DOHH2 (cell line): ENCODE measurements around the gene INPP5F.

ENCODE experiments used
- H3F3A ChIP-seq: fragments of 200-600 bp; sonication (generic), shearing (Covaris generic); 2 replicates; pipeline ENCODE4 v1.6.0; 2016; ENCODE audit warnings: antibody characterized with exemption, mild to moderate bottlenecking; ENCODE audit not compliant: control insufficient read depth, insufficient read depth
- H3K27ac ChIP-seq: fragments of 200-600 bp; sonication (generic); 2 replicates; pipeline ENCODE4 v1.5.1; 2014; ENCODE audit warnings: low read depth, mild to moderate bottlenecking, low read length, moderate library complexity
- H3K27me3 ChIP-seq: fragments of 200-600 bp; sonication (generic); 2 replicates; pipeline ENCODE4 v1.6.1; 2014; ENCODE audit warnings: mild to moderate bottlenecking, low read length, mixed read lengths; ENCODE audit not compliant: control insufficient read depth
- H3K36me3 ChIP-seq: fragments of 200-600 bp; sonication (generic); 2 replicates; pipeline ENCODE4 v1.6.1; 2014; ENCODE audit warnings: mild to moderate bottlenecking, low read length, moderate library complexity, mixed read lengths; ENCODE audit not compliant: control insufficient read depth
- H3K4me1 ChIP-seq: fragments of 200-600 bp; sonication (generic); 2 replicates; pipeline ENCODE4 v1.6.1; 2014; ENCODE audit warnings: mild to moderate bottlenecking, low read length, mixed read lengths; ENCODE audit not compliant: control insufficient read depth
- H3K4me2 ChIP-seq: fragments of 200-600 bp; sonication (generic); 2 replicates; pipeline ENCODE4 v1.6.0; 2014; ENCODE audit warnings: mild to moderate bottlenecking, low read length, moderate library complexity
- H3K4me3 ChIP-seq: fragments of 200-600 bp; sonication (generic); 2 replicates; pipeline ENCODE4 v1.5.1; 2014; ENCODE audit warnings: mild to moderate bottlenecking, low read length, mixed read lengths
- H3K79me2 ChIP-seq: fragments of 200-600 bp; sonication (generic); 2 replicates; pipeline ENCODE4 v1.6.1; 2014; ENCODE audit warnings: mild to moderate bottlenecking, low read length, mixed read lengths; ENCODE audit not compliant: control insufficient read depth
- H3K9me2 ChIP-seq: fragments of 200-600 bp; sonication (generic); replicated peaks from 2 replicates; pipeline ENCODE4 v1.6.1; 2014; ENCODE audit warnings: mild to moderate bottlenecking, low read length, mixed read lengths; ENCODE audit not compliant: control insufficient read depth
- H3K9me3 ChIP-seq: fragments of 200-600 bp; sonication (generic); 2 replicates; pipeline ENCODE4 v1.6.1; 2014; ENCODE audit warnings: antibody characterized with exemption, low read length, mixed read lengths; ENCODE audit not compliant: control insufficient read depth, insufficient read depth
- H4K20me1 ChIP-seq: fragments of 200-600 bp; sonication (generic); 2 replicates; pipeline ENCODE4 v1.6.0; 2014; ENCODE audit warnings: low read depth, mild to moderate bottlenecking, antibody characterized with exemption, low read length, moderate library complexity; ENCODE audit not compliant: control insufficient read depth, insufficient read depth
- EZH2phosphoT487 ChIP-seq: fragments of 200-600 bp; sonication (generic); IDR thresholded peaks from 2 replicates; pipeline ENCODE4 v1.6.1; 2017; ENCODE audit warnings: borderline replicate concordance, mild to moderate bottlenecking, antibody characterized with exemption, low read length, moderate library complexity, mixed read lengths
- TF ChIP-seq, protein P1 (sequence below): fragments of 200-600 bp; sonication (generic); IDR thresholded peaks from one replicate; pipeline ENCODE4 v1.5.1; 2014; ENCODE audit warnings: antibody characterized with exemption, mild to moderate bottlenecking, low read depth, low read length; ENCODE audit not compliant: poor library complexity, severe bottlenecking

Gene INPP5F

DNA sequence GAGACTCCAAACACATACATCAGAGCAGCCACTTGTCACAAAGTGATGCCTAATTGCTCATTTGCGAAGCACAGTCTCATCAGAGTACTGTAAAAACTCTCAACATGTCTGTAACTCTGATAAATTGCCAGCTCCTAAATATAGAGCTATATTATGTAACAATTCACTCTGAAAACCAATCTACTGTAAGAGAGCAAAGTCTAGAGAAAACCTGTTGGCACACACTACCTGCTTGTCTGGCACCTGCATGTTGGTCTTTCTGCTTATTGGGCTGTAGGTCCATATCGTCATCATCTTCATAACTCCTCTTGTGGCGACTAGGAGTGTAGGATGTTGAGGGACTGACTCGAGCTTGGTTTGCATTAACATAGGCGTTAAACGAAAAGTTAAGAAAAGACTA, 127.0 kb downstream of the INPP5F start:
- H3K9me3 ChIP-seq: no peaks in the 10 kb centered on the region
- H4K20me1 ChIP-seq: no peaks in the 10 kb centered on the region
- no peaks in the 10 kb centered on the region for H3K9me2 ChIP-seq
- TF ChIP-seq, protein P1, sequence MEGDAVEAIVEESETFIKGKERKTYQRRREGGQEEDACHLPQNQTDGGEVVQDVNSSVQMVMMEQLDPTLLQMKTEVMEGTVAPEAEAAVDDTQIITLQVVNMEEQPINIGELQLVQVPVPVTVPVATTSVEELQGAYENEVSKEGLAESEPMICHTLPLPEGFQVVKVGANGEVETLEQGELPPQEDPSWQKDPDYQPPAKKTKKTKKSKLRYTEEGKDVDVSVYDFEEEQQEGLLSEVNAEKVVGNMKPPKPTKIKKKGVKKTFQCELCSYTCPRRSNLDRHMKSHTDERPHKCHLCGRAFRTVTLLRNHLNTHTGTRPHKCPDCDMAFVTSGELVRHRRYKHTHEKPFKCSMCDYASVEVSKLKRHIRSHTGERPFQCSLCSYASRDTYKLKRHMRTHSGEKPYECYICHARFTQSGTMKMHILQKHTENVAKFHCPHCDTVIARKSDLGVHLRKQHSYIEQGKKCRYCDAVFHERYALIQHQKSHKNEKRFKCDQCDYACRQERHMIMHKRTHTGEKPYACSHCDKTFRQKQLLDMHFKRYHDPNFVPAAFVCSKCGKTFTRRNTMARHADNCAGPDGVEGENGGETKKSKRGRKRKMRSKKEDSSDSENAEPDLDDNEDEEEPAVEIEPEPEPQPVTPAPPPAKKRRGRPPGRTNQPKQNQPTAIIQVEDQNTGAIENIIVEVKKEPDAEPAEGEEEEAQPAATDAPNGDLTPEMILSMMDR: no peak
- no peak for TF ChIP-seq EZH2phosphoT487
- H3K27me3 ChIP-seq: no peaks in the 10 kb centered on the region
- H3K79me2 ChIP-seq: peaks cover 13% of the 10 kb centered on the region
- no peak overlapping the region for H3K4me3 ChIP-seq
- no peak overlapping the region for H3K27ac ChIP-seq
- H3K4me2 ChIP-seq: no peak overlapping the region
- H3K4me1 ChIP-seq: no peaks in the 10 kb centered on the region
- H3K36me3 ChIP-seq: peaks cover 82% of the 10 kb centered on the region
- 0 out of 2 replicates have a peak, but pooled peaks cover 2% of the 10 kb centered on the region for H3F3A ChIP-seq

DNA sequence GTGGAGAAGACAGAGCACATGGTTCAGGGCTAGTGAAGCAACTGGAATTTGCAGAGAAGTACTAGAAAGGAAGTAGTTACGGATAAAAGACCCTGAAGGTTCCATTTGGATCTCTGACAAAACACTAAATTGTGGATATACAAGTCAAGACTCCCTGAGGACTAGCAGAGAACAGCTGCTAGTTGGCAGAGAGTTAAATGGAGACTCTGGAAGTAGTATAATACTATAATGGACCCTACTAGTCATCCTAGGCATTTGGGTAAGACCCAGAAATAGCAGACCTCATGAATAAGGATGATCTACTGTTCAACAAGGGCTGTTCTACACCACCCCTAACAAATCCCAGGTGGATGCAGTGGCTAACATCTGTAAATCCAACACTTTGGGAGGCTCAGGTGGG, 127.7 kb downstream of the INPP5F start:
- H3K27ac ChIP-seq: no peak overlapping the region
- no peak overlapping the region for H3K4me3 ChIP-seq
- no peaks in the 10 kb centered on the region for H3F3A ChIP-seq
- peaks cover 20% of the 10 kb centered on the region for H3K79me2 ChIP-seq
- H3K9me2 ChIP-seq: no peaks in the 10 kb centered on the region
- no peaks in the 10 kb centered on the region for H3K9me3 ChIP-seq
- peaks cover 4% of the 10 kb centered on the region; the same call in 1 of the 2 replicates for H4K20me1 ChIP-seq
- H3K4me1 ChIP-seq: no peaks in the 10 kb centered on the region
- no peak for TF ChIP-seq EZH2phosphoT487
- TF ChIP-seq, protein P1: no peak
- H3K4me2 ChIP-seq: no peak overlapping the region
- H3K36me3 ChIP-seq: peaks cover 82% of the 10 kb centered on the region
- H3K27me3 ChIP-seq: no peaks in the 10 kb centered on the region

DNA sequence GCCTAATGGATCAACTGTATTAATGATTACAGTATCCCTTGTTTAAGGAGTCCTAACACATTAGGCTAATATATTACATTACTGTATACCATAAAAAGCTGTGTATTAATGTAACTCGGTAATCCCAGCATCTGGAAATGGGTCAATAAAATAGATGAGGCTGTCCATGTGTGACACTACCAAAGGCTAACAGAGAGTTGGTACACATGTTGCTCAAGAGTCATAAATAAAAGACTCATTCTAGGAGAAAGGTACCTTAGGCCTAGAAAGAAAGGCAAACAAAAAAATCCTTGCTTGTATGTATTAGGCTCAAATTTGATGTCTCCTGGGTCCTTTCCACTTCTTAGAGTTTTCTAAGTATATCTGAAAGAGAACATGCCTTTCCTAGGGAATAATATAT, 132.2 kb downstream of the INPP5F start:
- Histone ChIP-seq H3K79me2 (peaks cover 63% of the 10 kb centered on the region), H3K36me3 (peaks cover 69% of the 10 kb centered on the region), H3K27ac (no peak overlapping the region), H3K27me3 (no peaks in the 10 kb centered on the region), H3K4me1 (peaks cover 42% of the 10 kb centered on the region), H3F3A (peaks cover 24% of the 10 kb centered on the region), H3K4me3 (no peak overlapping the region), H4K20me1 (peaks cover 42% of the 10 kb centered on the region), H3K4me2 (no peak overlapping the region), H3K9me3 (no peaks in the 10 kb centered on the region), H3K9me2 (no peaks in the 10 kb centered on the region)
- TF ChIP-seq, protein P1: no peak
- TF ChIP-seq EZH2phosphoT487: no peak
